ELF-1 (cell line): ENCODE results near the gene COPS7A.
"Not testable (repeated sequence)": the region's sequence is repeated elsewhere in the genome, so short reads cannot be mapped to it uniquely, and the experiment has no call there.

Experiments used
- DNase-seq: peaks from one replicate; pipeline ENCODE4 v3.0.0-alpha.2; 2016; ENCODE audit warnings: low read depth, low spot score

Gene COPS7A

GRCh38 chr12:6701078-6701768 lies 22.6 kb upstream of the COPS7A start:
- peak; percentile 42 for DNase-seq

DNA sequence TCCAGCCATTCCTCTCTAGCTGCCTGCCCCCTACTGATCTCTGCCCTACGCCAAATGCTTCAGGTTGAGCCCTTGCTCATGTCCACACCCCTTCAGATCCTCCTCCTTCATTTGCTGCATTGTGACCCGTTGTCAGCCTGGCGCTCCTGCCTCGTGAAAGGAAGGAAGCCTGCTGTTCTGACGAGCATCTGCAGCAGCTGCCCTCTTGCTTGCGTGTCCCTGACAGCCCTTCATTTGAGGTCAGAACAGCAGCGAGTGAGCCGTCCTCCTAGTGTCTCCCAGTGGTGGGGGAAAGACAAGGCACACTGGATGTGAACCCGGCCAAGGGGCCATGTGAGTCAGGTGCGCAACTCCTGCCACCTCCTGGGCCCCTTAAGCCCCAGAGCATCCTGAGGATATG lies 20.2 kb upstream of the COPS7A start:
- DNase-seq, result peak; percentile 71

GRCh38 chr12:6708351-6708750 lies 15.5 kb upstream of the COPS7A start:
- not testable (repeated sequence) for DNase-seq

- DNase-seq, result no peak
These were observed 14.9 kb upstream of the COPS7A start for GRCh38 chr12:6708960-6709394.

- DNase-seq, result not testable (repeated sequence)
These were observed 7.6 kb upstream of the COPS7A start for GRCh38 chr12:6716031-6716873.

DNA sequence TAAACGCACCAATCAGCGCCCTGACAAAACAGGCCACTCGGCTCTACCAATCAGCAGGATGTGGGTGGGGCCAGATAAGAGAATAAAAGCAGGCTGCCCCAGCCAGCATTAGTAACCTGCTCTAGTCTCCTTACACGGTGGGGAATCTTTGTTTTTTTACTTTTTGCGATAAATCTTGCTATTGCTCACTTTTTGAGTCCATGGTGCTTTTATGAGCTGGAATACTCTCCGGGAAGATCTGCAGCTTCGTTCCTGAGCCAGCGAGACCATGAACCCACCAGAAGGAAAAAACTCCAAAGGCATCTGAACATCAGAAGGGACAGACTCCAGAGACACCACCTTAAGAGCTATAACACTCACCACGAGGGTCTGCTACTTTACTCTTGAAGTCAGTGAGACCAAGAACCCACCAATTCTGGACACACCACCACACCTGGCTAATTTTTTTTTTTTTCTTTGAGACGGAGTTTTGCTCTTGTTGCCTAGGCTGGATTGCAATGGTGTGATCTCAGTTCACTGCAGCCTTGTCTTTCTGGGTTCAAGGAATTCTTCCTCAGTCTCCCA lies 6.9 kb upstream of the COPS7A start:
- DNase-seq, result no peak

GRCh38 chr12:6722863-6723262 lies 983 bp upstream of the COPS7A start:
- no peak for DNase-seq

DNA sequence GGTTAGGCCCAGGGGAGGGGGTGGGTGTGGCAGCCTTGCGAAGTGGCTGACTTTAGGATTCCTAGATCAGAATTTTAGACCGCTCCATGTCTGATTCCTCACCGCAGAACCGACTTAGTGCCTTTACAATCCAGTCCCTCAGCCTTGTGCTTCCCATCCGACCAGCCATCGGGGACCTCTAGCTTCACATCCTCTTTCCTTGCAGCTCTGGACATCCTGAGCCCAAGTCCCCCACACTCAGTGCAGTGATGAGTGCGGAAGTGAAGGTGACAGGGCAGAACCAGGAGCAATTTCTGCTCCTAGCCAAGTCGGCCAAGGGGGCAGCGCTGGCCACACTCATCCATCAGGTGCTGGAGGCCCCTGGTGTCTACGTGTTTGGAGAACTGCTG lies 557 bp downstream of the COPS7A start:
- DNase-seq, result peak; percentile 37

DNA sequence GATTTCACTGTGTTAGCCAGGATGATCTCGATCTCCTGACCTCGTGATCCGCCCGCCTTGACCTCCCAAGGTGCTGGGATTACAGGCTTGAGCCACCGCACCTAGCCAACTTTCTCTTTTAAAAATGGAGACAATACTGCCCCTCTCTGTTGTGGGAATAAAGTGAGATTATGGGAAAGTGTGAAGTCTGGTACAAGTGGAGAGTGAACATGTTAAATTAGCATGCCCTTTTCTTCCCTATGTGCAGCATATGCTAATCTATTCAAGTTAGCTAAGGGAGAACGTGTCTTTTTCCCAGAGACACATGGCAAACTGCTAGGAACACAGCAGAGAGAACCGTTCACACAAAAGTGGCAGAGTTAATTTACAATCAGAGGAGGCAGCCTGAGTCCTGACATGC lies 1.5 kb downstream of the COPS7A start:
- DNase-seq, result no peak

GRCh38 chr12:6729186-6729585 lies 5.3 kb downstream of the COPS7A start:
- DNase-seq, result no peak

DNA sequence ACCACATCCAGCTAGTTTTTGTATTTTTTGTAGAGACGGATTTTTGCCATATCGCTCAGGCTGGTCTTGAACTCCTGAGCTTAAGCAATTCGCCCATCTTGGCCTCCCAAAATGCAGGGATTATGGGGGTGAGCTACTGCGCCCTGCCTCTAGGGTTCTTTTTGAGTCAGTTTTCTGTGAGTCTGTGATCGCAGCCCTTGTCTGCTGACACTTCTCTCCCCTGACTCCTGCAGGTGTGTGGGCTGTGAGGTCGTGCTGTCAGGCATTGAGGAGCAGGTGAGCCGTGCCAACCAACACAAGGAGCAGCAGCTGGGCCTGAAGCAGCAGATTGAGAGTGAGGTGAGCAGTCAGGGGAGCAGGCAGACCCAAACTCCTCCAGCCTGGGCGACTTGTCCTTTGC lies 6.3 kb downstream of the COPS7A start:
- no peak for DNase-seq

DNA sequence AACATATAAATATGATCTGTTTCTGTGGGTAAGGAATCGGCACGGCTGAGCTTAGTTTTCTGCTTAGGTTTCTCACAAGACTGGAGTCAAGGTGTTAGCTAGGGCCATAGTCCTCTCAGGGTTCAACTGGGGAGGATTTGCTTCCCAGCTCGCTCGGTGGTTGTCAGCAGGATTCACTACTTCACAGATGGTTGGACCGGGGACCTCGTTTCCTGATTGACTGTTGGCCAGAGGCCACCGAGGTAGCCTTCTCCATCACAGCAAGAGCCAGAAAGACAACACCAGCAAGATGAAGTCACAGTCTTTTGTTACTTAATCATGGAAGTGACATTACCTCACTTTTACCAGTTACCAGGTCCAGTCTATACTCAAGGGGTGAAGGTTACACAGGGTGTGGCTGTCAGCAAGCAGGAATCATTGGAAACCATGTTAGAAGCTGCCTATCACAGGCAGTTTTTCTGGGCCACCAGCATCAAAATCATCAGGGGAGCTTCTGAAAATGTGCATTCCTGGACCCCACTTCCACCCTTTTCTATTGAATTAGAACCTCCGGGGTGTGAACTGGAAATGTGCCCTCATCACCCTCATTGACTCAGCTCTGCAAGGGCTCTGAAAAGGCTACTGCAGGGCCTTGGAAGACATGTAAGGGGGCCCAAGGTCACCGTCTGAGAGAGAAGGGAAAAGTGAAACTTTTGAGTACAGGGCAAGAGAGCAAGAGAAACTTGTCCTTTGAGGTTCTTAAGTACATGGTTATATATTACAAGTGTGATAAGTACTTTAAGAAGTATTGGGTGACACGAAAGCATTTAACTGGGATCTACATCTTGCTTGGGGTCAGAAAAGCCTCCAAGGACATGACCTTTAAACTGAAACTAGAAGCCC lies 10.9 kb downstream of the COPS7A start:
- no peak for DNase-seq

DNA sequence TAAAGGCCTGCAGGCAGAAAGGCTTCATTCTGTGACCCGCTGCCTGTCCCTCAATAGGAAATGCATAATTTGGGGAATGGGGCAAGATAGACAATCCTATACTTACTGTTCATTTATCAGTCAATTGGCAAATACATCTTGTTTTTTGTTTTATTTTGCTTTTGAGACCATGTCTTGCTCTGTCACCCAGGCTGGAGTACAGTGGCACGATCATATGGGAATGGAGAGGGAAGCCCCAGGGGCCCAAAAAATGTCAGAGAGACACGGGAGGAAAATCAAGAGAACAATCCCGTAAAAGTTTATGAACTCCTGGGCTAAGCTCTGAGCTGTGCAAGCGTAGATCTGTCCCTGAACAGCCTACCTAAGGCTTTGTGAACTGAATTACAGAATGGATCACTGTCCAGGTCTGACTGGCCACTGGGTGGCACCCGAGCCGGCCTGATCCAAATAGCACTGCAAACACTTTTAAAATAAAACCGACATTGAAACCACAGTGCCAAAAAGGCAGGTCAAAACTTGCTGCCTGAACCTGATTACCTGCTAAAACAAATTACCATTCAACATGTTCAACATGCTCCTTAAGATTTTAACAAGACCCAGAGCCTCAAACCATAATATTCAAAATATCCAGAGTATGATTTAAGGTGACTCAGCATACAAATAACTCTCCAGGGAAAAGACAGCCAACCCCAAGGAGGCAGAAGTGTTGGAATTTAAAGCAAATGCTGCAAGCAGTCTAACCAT lies 11.8 kb downstream of the COPS7A start:
- DNase-seq, result peak; percentile 70

- DNase-seq, result no peak
These were observed 12.9 kb downstream of the COPS7A start for GRCh38 chr12:6736754-6737153.

- DNase-seq, result not testable (repeated sequence)
These were observed 18.2 kb downstream of the COPS7A start for GRCh38 chr12:6742080-6742479.

DNA sequence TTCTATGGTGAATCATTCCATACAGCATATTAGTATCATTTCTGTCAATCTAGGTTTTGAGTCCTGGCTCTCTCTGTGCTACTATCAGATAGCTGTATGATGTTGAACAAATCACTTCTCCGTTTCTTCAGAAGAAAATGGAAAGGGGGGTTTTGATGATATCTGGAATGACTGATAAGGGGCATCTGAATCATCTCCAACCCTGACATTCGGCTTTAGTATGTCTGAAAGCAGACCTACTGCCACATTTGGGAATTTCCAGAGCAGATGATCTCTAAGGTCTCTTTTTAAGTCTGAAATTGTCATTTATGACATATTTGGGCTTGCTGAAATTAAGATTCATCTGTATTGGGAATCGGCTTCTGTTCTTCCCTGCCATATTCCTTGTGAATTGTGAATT lies 19.0 kb downstream of the COPS7A start:
- no peak for DNase-seq

GRCh38 chr12:6743300-6743699 lies 19.5 kb downstream of the COPS7A start:
- not testable (repeated sequence) for DNase-seq

DNA sequence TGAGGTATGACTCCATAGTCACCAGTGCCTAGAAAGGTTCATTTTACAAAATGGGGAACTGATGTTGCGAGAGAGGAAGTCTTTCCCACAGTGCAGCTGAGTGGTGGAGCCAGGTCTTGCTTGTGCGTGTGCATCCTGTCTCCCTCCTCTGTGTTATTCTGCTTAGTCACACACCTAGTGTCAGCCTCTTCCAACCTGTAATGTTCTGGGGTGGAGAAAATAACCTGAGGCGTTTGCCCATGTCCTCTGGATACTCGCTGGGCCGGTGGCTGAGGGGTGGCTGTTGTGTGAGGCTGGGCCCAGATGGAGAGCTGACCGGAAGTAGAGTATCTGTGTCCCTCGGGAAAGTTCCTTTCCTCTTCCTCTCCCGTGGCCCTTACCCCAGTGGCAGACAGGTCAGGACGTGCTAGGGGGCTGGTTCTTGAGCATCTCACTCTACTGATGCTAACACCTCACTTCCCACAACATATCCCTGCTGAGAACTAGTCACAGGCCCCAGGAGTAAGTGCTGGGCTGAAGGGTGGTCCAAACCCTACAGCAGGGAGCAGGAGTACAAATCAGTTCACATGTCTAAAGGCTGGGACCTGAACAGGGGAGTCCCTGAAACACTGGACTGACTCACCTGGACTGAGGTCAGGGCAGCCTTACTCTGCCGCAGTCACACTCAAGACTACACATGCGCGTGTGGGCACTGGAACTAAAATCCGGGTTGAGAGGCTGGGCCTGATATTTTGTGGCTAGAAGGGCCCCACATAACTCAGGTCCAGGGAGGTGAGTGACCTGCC lies 22.1 kb downstream of the COPS7A start:
- DNase-seq, result no peak

- DNase-seq, result no peak
These were observed 23.4 kb downstream of the COPS7A start for GRCh38 chr12:6747216-6747615.

- DNase-seq, result no peak
These were observed 24.9 kb downstream of the COPS7A start for GRCh38 chr12:6748761-6749160.
